ENCODE results near the gene NUMBL.
"Not testable (repeated sequence)": the region's sequence is repeated elsewhere in the genome, so short reads cannot be mapped to it uniquely, and the experiment has no call there.

DNA sequence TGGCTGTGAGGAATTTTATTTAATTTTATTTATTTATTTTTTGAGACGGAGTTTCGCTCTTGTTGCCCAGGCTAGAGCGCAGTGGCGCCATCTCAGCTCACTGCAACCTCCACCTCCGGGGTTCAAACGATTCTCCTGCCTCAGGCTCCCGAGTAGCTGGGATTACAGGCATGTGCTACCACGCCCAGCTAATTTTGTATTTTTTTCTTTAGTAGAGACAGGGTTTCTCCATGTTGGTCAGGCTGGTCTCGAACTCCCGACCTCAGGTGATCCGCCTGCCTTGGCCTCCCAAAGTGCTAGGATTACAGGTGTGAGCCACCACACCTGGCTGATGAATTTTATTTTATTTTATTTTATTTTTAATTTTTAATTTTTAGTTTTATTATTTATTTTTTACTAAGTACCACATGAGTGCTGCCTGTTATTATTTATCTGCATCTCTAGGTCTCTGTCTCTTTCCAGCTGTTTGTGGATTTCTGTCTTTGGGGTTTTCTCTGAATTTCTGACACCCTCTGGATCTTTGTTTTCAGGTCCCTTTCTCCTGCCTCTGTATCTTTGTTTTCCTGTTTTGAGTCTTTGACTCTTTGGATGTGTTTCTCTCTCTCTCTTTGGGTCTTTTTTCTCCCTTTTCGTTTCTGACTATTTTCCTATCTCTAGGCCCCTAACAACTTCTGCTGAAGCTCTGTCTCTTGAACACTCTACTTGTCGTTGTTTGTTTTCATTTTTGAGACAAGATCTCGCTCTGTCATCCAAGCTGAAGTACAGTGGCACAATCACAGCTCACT is 65.9 kb downstream of the NUMBL start:
- TF ChIP-seq NCOA2 (CRISPR knock-in tag; IDR thresholded peaks at IDR 0.05); NR2F6 (IDR thresholded peaks at IDR 0.05); NR2F6 (CRISPR knock-in tag; IDR thresholded peaks at IDR 0.05); NFE2L2 (IDR thresholded peaks at IDR 0.05; ENCODE audit: low read length); ZMYM3 (CRISPR knock-in tag; IDR thresholded peaks at IDR 0.05); ZNF577 (CRISPR knock-in tag; IDR thresholded peaks at IDR 0.05; ENCODE audit: borderline replicate concordance, low read depth); EP300 (IDR thresholded peaks at IDR 0.05; ENCODE audit: low read depth in 2 of 2, low read length in 2 of 2); EP300 (CRISPR knock-in tag; IDR thresholded peaks at IDR 0.05; ENCODE audit: borderline replicate concordance); ZNF121 (CRISPR knock-in tag; IDR thresholded peaks at IDR 0.05); ZNF484 (CRISPR knock-in tag; IDR thresholded peaks at IDR 0.05; ENCODE audit: borderline replicate concordance, low read depth); POLR2A (IDR thresholded peaks at IDR 0.05; ENCODE audit: insufficient read depth in 1 of 2, low read depth in 2 of 2, low read length in 2 of 2); POGZ (CRISPR knock-in tag; IDR thresholded peaks at IDR 0.05): not testable (repeated sequence)

Measured in HepG2 (cell line).